CD4-positive, alpha-beta T cell treated with Interleukin-6 for 4 hours (primary cell): ENCODE results near the gene TMEM164.

Source experiments
- DNase-seq: peaks from one replicate; pipeline ENCODE4 v3.0.0-alpha.2; 2020; ENCODE audit warnings: mixed read lengths

Gene TMEM164

DNA sequence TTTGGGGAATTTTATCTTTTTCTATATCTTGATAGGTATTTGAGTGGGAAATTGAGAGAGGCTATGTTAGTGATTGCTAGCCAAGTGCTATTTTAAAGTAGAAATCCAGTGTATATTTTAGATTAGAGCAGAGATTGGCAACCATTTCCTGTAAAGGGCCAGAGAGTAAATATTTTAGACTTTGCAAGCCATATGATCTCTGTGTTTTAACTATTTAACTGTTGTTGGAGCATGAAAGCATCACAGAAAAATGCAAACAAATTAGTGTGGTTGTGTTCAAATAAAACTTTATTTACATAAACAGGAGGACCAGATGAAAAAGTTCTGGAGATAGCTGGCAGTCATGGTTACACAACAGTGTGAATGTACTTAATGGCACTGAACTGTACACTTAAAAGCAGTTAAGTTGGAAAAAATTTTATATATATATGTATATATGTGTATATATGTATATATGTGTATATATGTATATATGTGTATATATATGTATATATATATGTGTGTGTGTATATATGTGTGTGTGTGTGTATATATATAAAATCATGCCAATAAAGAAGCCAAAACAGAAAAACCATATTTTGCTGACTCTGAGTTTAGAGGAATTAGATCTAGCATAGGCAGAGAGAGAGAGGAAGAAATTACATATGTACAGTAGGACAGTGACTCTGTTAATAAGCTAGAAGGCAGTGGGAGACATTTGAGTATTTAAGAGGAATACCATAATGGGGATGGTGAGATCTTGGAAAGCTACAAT is 83.4 kb downstream of the TMEM164 start:
- no peak for DNase-seq

DNA sequence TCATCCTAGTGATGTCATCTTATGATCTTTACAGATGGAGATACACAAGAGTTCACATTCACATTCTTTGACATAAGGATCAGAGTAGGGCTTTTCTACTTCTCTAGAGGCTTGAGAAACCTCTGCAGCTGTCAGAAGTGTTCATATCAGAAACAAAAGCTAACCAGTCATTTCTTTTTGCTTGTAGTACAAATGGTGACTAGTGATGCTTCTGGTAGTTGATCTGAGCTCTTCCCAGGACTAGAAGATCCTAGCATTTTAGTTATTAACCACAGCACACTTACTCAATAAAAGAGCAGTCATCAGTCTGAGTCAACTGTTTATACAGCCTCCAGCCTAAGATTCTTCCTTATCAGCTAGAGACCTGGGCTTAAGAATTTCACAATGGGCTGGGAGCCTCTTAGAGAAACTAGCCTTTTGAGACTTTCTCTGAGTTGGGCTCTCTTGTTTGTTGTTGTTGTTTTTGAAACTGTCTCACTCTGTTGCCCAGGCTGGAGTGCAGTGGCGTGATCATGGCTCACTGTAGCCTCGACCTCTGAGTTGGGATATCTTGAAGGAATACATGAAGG is 84.1 kb downstream of the TMEM164 start:
- no peak for DNase-seq

GRCh38 chrX:110087485-110088356 is 84.8 kb downstream of the TMEM164 start:
- DNase-seq, result no peak

DNA sequence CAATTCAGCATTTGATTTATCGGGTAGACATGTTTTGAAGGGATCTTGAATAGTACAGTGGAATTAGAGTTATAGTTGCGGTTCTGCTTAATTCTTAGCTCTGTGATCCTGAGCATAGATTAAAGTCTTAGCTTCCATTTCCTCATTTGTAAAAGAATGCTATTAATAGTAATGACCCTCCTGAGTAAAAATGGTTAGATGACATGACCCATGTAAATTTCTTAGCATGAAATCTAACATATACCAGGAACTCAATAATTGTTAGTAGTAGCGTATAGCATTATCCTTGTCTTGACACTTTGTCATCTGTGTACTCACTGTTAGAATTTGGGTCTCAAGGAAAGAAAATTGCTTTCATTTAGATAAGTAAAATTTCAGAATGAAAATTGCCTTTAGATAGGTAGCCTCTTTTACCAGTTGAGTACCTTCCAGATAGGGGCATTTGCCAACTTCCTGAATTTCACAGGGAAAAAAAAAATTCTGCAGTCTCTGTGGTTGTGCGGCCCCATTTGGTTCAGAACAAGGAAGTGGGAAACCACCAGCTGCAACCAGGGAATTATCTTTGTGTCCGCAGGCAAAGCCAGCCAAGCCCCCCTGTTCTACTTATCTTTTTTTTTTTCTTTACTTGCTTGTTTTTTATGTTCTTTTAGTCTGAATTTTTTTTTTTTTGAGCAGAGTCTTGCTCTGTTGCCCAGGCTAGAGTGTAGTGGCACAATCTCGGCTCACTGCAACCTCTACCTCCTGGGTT is 86.9 kb downstream of the TMEM164 start:
- no peak for DNase-seq

- DNase-seq, result no peak
Measured at GRCh38 chrX:110097920-110098319, 95.0 kb downstream of the TMEM164 start.

- DNase-seq, result no peak
Measured at GRCh38 chrX:110103344-110103743, 100.4 kb downstream of the TMEM164 start.

DNA sequence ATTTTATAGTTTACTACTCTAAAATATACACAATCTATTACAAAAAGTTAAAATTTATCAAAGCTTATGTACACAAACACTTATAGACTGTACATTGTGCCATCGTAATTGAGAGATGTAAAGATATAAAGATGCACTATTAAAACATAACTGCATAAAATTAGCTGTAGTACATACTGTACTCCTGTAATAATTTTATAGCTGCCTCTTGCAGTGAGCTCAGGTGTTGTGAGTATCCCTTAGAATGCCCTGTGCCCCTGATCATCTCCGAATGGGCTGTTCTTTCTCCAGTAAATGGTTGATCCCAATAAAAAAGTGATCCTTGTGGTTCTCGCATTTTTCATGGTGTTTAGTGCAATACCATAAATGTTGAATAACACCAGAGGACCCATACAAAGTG is 101.2 kb downstream of the TMEM164 start:
- no peak for DNase-seq

DNA sequence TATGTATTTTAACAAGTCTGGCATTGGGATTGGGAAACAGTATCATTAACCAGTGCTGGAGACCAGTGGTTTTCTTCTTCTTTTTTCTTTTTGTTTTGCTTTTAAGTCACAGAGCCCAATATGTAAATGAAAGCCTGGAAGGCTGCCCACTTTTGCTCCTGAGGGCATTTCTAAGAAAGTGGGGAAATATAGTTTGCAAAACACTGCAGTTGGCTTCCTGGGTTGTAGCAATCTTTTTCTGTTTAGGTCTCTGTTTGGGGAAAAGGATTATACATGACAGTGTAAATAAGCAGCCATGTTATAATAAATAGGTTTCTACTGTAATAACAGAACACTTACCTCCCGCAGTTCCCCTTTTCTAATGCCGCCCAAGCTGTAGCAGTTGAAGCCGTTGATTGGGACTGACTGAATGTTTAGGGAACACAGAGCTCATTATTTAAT is 105.5 kb downstream of the TMEM164 start:
- DNase-seq, result no peak

GRCh38 chrX:110114260-110114776 is 111.4 kb downstream of the TMEM164 start:
- no peak for DNase-seq

DNA sequence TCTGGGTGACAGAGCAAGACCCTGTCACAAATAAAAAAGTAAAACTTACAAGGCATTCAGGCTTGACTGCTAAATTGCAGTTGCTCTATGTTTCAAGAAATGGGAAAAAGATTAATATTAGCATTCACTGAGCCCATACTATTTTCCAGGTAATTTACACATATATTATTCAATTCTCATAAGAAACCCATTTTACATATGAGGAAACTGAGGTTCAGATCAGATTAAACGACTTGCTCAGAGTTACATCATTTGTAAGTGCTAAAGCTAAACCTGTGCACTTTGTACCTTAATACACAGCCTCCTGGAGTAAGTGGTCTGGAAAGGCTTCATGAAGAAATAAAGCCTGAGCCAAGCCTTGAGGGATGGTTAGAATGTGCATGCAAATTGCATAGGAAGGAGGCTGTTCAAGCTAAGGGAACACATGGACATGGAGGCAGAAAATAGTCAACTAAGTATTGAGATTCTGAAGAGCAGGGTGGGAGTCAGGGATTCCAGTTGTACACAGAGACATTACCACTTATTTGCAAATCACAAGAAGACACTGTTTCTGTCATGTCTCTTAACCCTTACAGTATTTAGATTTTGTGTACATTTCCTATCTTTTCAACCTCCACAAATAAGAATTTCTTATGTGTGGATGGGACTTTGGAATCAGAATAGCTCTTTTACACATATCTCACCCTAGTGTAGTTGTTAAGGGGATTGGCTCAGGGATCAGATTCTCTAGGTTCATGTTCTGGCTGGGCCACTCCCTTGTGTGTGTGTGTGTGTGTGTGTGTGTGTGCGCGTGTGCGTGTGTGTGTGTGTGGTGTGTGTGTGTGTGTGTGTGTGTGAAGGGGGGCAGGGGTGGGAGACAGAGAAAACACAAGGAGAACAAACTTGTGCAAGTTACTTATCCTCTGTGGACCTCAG is 113.4 kb downstream of the TMEM164 start:
- no peak for DNase-seq

- no peak for DNase-seq
Measured at GRCh38 chrX:110118530-110118929, 115.6 kb downstream of the TMEM164 start.

- no peak for DNase-seq
Measured at GRCh38 chrX:110119480-110119879, 116.6 kb downstream of the TMEM164 start.

GRCh38 chrX:110120025-110120424 is 117.1 kb downstream of the TMEM164 start:
- no peak for DNase-seq

DNA sequence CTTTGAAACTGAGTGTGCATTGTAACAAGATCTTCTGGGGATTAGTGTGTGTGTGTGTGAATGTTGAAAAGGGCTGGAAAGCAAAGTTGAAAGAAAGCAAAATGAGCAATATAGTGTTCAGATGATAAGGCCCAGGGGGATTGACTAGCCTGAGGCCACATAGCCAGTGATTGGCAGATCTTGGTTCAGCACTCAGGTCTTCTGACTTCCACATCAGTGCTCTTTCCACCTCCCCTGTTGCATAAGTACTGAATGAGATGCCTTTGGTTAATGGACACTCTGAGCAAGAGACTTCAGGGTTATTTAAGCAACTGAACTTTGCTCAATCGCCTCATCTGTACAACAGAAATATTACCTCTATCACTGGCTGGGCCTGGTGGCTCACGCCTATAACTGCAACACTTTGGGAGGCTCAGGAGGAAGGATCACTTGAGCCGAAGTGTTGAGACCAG is 120.4 kb downstream of the TMEM164 start:
- DNase-seq, result no peak

DNA sequence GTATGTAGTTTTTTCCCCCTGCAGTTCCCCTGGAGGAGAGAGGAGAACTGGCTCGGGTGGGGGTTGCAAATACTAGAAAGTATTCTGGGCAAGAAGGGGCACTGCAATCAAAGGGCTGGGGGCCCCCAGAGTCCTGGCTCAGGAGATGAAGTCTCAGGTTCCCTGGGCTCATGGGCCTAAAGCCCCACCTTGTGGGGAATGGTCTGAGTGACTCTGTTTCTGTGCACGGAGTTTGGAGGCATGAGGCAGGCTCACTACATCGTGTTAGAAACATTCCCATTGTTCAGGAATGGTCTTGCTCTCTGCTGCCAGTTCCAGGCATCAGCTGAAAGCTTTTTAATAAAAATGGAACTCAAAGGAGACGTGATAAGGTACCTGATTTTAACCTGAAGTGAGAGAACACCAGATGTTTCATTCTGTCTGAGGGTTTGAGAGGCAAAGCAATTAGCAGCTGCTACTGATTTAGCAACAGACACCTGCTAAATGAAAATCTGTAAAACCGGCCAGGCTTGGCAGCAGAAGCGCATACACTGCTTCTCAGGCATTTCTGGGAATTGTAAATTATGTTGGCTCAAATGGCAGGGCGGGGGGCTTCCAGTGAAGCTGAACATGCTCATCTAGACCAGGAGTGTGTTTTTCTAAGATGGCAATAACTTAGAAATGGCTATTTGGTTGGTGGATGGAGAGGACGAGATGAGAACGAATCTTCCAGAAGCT is 122.7 kb downstream of the TMEM164 start:
- no peak for DNase-seq

- no peak for DNase-seq
Measured at GRCh38 chrX:110131031-110131430, 128.1 kb downstream of the TMEM164 start.

DNA sequence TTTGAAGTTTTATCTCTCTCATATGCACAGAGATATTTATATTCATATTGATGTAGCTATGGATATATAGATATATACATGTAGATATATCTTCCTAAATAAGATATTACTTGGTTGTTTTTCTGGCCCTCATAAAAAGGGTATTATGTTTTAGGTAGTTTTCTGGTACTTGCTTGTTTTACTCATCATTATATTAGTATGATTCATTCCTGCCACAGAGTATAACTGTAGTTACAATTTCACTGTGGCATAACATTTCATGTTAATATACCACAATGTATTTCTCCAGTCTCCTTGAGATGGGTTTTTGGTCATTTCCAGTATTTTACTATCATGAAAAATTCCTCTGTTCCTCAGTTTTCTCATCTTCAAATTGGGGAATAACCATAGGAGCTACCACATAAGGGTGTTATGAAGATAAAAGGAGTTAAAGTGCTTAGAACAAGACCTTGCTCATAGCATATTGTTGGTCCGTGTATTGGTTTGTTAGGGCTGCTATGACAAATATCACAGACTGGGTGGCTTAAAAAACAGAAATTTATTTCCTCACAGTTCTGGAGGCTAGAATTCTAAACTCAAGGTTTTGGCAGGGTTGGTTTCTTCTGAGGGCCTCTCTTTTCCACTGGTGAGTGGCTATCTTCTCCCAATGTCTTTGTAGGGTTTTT is 129.7 kb downstream of the TMEM164 start:
- no peak for DNase-seq

DNA sequence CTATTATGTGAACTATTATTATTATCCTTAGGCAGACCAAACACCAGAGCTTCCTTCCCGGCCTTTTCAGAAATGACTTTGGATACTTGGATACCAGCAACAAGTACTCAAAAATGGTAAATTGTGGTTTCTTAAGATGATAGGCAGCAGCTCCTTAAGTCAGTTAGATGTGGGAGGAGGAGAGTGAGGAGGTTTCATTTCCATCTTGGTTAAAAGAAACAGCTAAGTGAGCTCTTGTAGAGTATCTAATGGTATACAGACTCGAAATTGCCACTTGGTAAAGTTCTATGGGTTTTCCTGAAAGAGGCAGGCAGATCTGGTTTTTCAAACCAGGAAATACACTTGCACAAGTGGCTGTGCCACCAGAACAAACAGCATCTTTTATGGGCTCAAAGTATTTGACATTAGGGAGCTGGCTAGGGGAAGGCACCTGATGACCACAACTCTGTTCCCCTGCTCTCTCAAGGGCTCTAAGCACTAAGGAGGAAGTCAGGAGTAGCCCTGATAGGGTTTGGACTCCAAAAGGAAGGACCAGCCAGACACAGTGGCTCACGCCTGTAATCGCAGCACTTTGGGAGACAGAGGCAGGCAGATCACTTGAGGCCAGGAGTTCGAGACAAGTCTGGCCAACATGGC is 130.9 kb downstream of the TMEM164 start:
- DNase-seq, result no peak

GRCh38 chrX:110135618-110136017 is 132.7 kb downstream of the TMEM164 start:
- DNase-seq, result no peak

- no peak for DNase-seq
Measured at GRCh38 chrX:110136136-110136535, 133.2 kb downstream of the TMEM164 start.
